Liver (tissue), 9 donors: ENCODE data around the gene ARFRP1. TPM values are rescaled to one million over a fixed set of nuclear protein-coding genes. Genes with fewer than 3 reads are reported as not detected.

ENCODE experiments used
- DNase-seq: peaks from one replicate; pipeline ENCODE4 v3.0.0-alpha.2; 2017; ENCODE audit warnings: low spot score
- H3K27ac ChIP-seq, 2 donors: one replicate each; pipeline ENCODE4 v1.7.0; 2013; ENCODE audit warnings: inconsistent platforms in 2 of 2, low read length in 2 of 2, control low read depth in 1 of 2, low read depth in 1 of 2, mild to moderate bottlenecking in 1 of 2
- H3K27me3 ChIP-seq, 4 donors: one replicate each; pipeline versions ENCODE4 v1.6.1 to v1.7.0; 2013; ENCODE audit warnings: low read length in 3 of 4, inconsistent platforms in 1 of 4, mild to moderate bottlenecking in 1 of 4, moderate library complexity in 1 of 4; ENCODE audit not compliant: control insufficient read depth in 4 of 4, insufficient read depth in 4 of 4
- H3K36me3 ChIP-seq, 4 donors: one replicate each; pipeline versions ENCODE4 v1.6.1 to v1.7.0; 2013; ENCODE audit warnings: low read length in 3 of 4, mild to moderate bottlenecking in 3 of 4, low read depth in 1 of 4, moderate library complexity in 1 of 4; ENCODE audit not compliant: control insufficient read depth in 4 of 4, insufficient read depth in 3 of 4
- H3K4me1 ChIP-seq, 4 donors: one replicate each; pipeline versions ENCODE4 v1.6.1 to v1.7.0; 2013; ENCODE audit warnings: low read length in 3 of 4, mild to moderate bottlenecking in 3 of 4, moderate library complexity in 1 of 4; ENCODE audit not compliant: control insufficient read depth in 4 of 4, insufficient read depth in 4 of 4
- H3K4me3 ChIP-seq, 3 donors: one replicate each; pipeline versions ENCODE4 v1.6.1 to v1.7.0; 2013; ENCODE audit warnings: low read length in 3 of 3, control low read depth in 1 of 3, low read depth in 1 of 3, mild to moderate bottlenecking in 1 of 3
- H3K9ac ChIP-seq, 2 donors: one replicate each; pipeline ENCODE4 v1.7.0; 2013; ENCODE audit warnings: low read length in 2 of 2, mild to moderate bottlenecking in 2 of 2, moderate library complexity in 2 of 2, control low read depth in 1 of 2, low read depth in 1 of 2
- H3K9me3 ChIP-seq, 4 donors: one replicate each; pipeline versions ENCODE4 v1.6.1 to v1.7.0; 2013; ENCODE audit warnings: low read length in 3 of 4; ENCODE audit not compliant: control insufficient read depth in 4 of 4
- FOXA2 ChIP-seq: IDR thresholded peaks from 2 replicates; pipeline ENCODE4 v1.6.1; 2016; ENCODE audit warnings: antibody characterized with exemption
- GABPA ChIP-seq, 2 donors: IDR thresholded peaks in 1 of 2; conservative IDR thresholded peaks in 1 of 2; 2 replicates each; pipeline ENCODE4 v1.6.1; 2016; ENCODE audit warnings: antibody characterized with exemption in 2 of 2, mild to moderate bottlenecking in 1 of 2, moderate library complexity in 1 of 2
- JUND ChIP-seq, 2 donors: IDR thresholded peaks; 2 replicates each; pipeline ENCODE4 v1.6.1; 2016; ENCODE audit warnings: antibody characterized with exemption in 2 of 2
- NR2F2 ChIP-seq: IDR thresholded peaks from 2 replicates; pipeline ENCODE4 v1.6.1; 2016; ENCODE audit warnings: antibody characterized with exemption
- RAD21 ChIP-seq, 2 donors: IDR thresholded peaks; 2 replicates each; pipeline ENCODE4 v1.6.1; 2016; ENCODE audit warnings: antibody characterized with exemption in 2 of 2, mild to moderate bottlenecking in 2 of 2
- TAF1 ChIP-seq: conservative IDR thresholded peaks from 2 replicates; pipeline ENCODE4 v1.6.1; 2016; ENCODE audit warnings: antibody characterized with exemption, mild to moderate bottlenecking
- ZBTB33 ChIP-seq: IDR thresholded peaks from 2 replicates; pipeline ENCODE4 v1.6.1; 2016; ENCODE audit warnings: antibody characterized with exemption
- WGBS: extraction: QIAGEN DNeasy Blood & Tissue Kit; methylation state at CpG from one replicate; pipeline ENCODE4 v1.1.7; 2013; 5-methylcytosine and 5-hydroxymethylcytosine counted together
- polyA plus RNA-seq, 2 donors: library from polyadenylated mRNA; stranded (reverse) in 1 of 2; unstranded in 1 of 2; fragments of 200-250 nt in 1 of 2; fragments of >200 nt in 1 of 2; fragmentation: Nextera tagmentation in 1 of 2; extraction: Ambion mirVana in 1 of 2; gene quantifications; one replicate each; pipeline versions ENCODE4 v1.2.1 to v1.2.3, GENCODE V29; 2013 to 2015
- total RNA-seq, 2 donors: library from RNA; depleted of rRNA; stranded (reverse); fragments of >200 nt; gene quantifications; one replicate each; pipeline ENCODE4 v1.2.3, GENCODE V29; 2014
- TF ChIP-seq, protein P1 (sequence below): IDR thresholded peaks from 2 replicates; pipeline ENCODE4 v1.6.1; 2016; ENCODE audit warnings: antibody characterized with exemption, mild to moderate bottlenecking
- donor health status: healthy.
- donor health status: healthy.
- donor health status: healthy.
- donor health status: healthy.
- donor health status: healthy.

The ARFRP1 gene
- total and polyA plus RNA-seq, 4 donors, result 14.2 to 26.9 (median 20.5) TPM

DNA sequence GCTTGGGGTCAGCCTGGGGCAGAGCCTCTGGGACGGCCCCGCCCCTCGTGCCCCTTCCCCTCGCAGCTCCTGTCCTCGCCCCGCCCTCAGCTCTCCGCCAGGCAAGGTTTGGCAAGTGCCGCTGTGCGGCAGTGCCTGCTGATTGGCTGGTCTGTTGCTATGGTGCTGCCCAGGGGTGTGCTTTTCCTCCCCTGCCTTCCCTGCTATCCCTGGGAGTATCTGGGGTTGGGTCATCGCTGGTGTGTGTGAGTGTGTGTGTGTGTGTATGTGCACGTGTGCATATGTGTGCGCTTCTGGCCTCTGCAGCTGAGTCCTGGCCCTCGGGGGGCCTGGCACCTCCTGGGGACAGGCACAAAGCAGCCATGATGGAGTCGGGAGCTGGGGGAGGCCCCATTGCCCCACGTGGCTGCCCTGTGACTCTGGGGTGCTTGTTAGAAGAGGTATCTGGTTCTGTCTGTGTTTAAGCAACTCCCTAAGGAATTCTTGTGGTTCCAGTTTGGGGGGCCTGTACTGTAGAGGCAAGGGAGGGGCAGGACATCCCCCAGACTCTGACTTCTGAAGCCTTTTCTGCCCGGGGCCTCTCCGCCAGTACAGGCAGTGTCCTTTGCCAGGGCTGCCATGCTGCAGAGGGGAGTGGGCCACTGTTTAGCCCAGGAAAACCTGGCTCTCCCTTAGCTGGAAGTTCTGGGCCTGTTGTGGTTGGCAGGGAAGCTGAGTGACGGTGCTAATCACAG is 42.7 kb downstream of the ARFRP1 start (continued):
- TF ChIP-seq, protein P1, sequence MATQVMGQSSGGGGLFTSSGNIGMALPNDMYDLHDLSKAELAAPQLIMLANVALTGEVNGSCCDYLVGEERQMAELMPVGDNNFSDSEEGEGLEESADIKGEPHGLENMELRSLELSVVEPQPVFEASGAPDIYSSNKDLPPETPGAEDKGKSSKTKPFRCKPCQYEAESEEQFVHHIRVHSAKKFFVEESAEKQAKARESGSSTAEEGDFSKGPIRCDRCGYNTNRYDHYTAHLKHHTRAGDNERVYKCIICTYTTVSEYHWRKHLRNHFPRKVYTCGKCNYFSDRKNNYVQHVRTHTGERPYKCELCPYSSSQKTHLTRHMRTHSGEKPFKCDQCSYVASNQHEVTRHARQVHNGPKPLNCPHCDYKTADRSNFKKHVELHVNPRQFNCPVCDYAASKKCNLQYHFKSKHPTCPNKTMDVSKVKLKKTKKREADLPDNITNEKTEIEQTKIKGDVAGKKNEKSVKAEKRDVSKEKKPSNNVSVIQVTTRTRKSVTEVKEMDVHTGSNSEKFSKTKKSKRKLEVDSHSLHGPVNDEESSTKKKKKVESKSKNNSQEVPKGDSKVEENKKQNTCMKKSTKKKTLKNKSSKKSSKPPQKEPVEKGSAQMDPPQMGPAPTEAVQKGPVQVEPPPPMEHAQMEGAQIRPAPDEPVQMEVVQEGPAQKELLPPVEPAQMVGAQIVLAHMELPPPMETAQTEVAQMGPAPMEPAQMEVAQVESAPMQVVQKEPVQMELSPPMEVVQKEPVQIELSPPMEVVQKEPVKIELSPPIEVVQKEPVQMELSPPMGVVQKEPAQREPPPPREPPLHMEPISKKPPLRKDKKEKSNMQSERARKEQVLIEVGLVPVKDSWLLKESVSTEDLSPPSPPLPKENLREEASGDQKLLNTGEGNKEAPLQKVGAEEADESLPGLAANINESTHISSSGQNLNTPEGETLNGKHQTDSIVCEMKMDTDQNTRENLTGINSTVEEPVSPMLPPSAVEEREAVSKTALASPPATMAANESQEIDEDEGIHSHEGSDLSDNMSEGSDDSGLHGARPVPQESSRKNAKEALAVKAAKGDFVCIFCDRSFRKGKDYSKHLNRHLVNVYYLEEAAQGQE, result no peak
- TF ChIP-seq RAD21 (IDR thresholded peaks at IDR 0.05) (no peak), FOXA2 (no peak)

GRCh38 chr20:63664143-63664851 is 43.5 kb downstream of the ARFRP1 start:
- peaks cover 6 to 47% (median 16%) of the 10 kb centered on the region in 4 donors for H3K36me3 ChIP-seq
- no peak for DNase-seq
- WGBS, result 96% methylated on average over 22 of the region's 22 CpGs
- H3K4me1 ChIP-seq, result peaks cover 0 to 5% (median 3%) of the 10 kb centered on the region in 4 donors
- no peak overlapping the region for H3K27ac ChIP-seq
- no peak overlapping the region for H3K4me3 ChIP-seq
- TF ChIP-seq ZBTB33, result no peak
- TF ChIP-seq, protein P1, result no peak
- TF ChIP-seq NR2F2, result no peak
- no peak for TF ChIP-seq FOXA2
- no peak for TF ChIP-seq RAD21 (IDR thresholded peaks at IDR 0.05)
- TF ChIP-seq GABPA (IDR thresholded peaks at IDR 0.05 in 1 of 2, conservative IDR thresholded peaks at IDR 0.05 in 1 of 2), result no peak
- TF ChIP-seq TAF1, result no peak
- TF ChIP-seq JUND (IDR thresholded peaks at IDR 0.05), result no peak
- no peaks in the 10 kb centered on the region for H3K9me3 ChIP-seq
- no peak overlapping the region for H3K9ac ChIP-seq
- no peaks in the 10 kb centered on the region for H3K27me3 ChIP-seq
